Activated CD4-positive, CD25-positive, alpha-beta regulatory T cell treated with anti-CD3 and anti-CD28 coated beads, Interleukin-2, amount 50 U/mL, for 16 hours (primary cell): Measurements from ENCODE around the gene RIIAD1.
"Not testable (repeated sequence)": the region's sequence is repeated elsewhere in the genome, so short reads cannot be mapped to it uniquely, and the experiment has no call there.

Source experiments
- DNase-seq: peaks from one replicate; pipeline ENCODE4 v3.0.0-alpha.2; 2020; ENCODE audit warnings: low read depth, low spot score

RIIAD1 gene

DNA sequence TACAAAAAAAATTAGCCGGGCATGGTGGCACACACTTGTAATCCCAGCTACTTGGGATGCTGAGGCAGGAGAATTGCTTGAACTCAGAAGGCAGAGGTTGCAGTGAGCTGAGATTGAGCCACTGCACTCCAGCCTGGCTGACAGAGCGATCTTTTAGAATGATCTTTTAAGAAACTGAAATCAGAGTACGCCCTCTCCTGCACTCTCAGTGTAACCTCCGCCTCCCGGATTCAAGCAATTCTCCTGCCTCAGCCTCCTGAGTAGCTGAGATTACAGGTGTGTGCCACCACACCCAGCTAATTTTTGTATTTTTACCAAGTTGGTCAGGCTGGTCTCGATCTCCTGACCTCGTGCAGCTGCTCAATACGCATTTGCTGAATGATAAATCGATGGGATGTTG lies 12.7 kb downstream of the RIIAD1 start:
- not testable (repeated sequence) for DNase-seq

DNA sequence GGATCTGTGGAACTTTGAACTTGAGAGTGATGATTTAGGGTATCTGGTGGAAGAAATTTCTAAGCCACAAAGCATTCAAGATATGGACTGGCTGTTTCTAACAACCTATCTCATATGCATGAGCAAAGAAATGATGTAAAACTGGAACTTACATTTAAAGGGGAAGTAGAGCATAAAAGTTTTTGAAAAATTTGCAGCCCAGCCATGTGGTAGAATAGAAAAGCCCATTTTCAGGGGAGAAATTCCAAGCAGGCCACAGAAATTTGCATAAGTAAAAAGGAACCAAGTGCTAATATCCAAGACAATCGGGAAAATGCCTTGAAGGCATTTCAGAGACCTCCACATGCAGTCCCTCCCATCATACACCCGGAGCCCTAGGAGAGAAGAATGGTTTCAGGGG lies 15.7 kb downstream of the RIIAD1 start:
- DNase-seq = no peak

DNA sequence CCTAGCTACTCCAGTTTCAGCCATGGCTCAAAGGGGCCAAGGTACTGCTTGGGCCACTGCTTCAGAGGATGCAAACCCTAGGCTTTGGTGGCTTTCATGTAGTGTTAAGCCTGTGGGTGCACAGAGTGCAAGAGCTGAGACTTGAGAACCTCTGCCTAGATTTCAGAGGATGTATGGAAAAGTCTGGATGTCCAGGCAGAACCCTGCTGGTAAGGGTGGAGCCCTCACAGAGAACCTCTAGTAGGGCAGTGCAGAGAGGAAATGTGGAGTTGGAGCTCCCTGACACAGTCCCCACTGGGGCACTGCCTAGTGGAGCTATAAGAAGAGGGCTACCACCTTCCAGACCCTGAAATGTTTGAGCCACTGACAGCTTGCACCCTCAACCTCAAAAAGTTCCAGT lies 16.2 kb downstream of the RIIAD1 start:
- DNase-seq = no peak

DNA sequence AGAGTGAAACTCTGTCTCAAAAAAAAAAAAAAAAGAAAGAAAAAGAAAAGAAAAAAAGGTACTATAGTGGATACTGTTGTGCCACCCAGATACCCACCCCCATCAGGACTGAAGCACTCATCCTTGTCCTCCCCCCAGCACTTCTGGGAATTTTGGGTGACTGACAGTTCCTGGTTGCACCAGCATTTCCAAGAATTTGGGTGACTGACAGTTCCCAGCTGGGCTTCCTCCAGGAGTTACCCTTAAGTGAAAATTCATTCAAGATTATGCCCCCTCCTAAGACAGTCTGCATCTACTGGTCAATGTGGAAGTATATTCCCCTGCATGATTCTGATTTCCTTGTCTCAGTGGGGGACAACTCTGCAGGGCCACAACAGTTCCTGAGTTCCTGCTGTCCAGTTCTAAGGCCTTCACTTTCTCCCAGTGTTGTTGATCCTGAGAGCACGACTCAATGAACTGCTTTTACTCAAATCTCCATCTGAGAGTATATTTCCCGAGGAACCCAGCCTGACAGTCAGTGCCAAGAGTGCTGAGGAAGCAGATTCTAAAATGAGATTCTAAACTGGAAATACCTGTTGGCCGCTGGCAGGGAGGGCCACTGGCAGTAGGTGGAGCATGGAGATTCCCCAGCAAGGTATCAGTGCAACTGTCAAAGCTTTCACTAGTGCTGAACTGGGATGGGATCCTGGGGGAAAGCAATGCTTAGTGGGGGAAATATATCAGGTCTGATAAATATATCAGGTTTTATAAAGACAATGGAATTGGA lies 18.5 kb downstream of the RIIAD1 start:
- DNase-seq = no peak

DNA sequence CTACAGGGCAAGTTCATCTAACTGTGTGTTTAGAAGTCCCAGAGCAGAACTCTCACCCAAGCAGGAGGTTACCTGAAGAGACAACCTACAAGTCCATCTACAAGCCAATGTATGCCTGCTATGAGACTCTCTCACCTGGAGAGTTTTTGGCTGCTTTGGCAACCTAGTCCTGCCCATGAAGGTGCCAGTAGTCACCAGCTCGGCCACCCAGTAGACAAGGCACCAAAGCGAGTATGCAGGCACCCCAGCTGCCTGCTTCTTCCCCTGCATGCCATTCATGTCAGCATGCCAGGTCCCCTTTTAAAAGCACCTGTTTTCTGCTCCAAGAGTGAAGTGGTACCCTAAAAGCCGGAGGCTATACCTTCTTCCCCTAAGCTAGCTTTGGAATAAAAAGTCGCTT lies 20.2 kb downstream of the RIIAD1 start:
- DNase-seq = no peak

DNA sequence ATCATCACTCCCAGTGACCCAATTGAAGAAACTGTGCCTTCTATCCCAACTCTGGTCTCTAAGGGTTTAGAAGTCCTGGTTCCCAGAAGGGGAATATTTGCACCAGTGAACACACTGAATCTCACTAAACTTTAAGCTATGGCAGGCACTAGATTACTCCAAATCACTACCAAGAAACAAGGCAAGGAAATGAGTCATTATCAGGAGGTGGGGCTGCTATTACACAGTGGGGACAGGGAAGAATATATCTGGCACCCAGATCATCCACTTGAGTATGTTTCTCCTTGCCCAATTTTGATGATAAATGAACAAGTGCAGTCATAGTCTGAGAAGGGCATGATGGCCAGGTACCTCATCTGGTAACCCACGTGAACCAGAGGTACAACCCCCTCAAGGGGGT lies 35.0 kb downstream of the RIIAD1 start:
- DNase-seq = no peak

DNA sequence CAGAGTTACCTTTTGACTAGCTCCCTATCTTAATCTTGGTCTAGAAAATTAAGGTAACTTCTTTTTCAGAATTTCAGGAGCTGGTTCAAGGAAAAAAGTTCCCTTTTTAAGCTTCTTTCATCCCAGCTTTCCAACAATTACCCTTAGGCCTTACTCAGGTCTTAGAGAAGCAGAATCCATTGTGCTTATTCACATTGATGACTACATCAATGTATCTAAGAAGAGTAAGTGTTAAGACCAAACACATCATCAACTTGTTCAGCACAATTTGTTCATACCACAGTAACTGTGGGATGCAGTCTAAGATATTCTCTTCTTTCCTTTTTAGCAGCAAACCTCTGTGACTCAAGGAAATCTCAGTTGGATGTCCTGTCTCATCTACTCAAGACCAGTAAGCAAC lies 37.9 kb downstream of the RIIAD1 start:
- no peak for DNase-seq

DNA sequence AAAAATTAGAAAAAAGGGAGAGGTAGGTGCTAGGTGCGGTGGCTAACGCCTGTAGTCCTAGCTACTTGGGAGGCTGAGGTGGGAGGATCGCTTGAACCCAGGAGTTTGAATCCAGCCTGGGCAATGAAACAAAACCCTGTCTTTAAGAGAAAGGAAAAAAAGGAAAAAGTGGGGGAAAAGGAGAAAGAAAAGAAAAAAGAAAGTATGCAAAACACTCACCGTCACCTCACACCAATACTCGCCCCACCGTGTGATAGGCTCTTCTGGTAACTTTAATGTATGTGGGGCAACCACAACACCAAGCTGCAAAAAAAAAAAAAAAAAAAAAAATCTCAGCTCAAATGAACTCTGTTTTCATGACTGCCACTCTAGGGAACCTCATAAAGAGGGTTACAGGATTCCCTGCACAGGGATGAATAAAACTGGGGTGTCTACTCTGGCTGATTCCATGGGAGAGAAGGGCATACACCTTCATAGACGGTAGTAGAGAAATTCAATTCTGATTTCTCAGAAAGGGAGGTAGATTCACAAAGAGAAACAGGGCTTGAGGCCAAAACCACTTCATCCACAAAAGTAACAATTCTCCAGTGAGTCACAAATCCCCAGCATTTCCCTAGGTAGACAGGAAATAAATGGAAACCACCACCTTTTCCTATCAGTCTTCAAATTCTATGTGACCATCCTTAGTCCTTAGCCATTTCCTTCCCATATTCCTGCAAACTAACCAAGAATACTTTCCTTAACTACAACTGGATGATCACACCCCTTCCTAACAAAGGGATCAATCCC lies 39.5 kb downstream of the RIIAD1 start:
- no peak for DNase-seq

DNA sequence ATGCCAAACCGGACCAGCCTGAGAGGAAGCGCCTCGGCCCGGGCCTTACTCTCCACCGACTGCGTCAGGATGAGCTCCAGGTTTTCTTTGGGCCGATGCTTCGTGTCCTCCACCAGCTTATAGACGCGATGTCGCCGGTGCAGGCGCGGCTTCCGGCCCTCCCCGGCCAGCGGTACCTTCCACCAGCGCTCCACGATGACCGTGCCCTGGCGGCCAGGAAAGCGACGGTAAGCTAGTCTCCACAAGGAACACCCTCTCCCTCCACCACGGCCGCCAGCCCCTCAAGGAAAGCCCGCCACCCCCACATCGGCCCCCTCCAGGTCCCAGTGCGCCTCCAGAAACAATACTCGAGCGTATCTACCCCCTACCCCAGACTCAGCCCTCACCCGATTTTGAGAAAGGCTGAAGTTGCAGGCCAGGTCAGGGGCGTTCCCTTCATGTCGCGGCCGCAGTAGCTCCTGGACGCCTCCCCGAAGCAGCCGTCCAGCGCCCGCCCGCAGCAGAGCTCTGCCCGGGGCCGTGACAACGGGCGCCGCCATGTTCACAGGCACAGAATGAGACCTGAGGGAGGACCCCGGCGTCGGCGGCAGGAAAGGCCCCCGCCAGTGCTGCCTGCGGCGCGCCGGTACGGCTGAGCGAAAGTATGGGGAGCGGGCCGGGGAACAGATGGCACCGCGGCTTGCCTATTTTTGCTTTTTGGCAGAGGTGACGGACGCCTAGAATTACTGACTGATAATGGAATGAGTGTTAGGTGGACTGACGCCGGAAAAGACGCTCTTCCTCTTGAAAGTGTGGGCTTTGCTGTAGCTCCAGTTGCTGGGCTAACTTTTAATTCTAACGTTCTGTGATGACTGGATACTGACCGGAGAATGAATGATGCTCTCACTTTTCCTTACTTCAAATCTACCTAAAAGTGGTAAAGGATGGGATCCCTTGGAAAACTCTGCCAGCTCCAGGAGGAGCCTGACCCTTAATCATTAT lies 41.9 kb downstream of the RIIAD1 start, which contains the start of gene MRPL9:
MRPL9 (minus strand) TSS at position 556 of the 981 bp plus-strand sequence; CDS start at position 539, 17 bp downstream.
- DNase-seq = peak; percentile 72

DNA sequence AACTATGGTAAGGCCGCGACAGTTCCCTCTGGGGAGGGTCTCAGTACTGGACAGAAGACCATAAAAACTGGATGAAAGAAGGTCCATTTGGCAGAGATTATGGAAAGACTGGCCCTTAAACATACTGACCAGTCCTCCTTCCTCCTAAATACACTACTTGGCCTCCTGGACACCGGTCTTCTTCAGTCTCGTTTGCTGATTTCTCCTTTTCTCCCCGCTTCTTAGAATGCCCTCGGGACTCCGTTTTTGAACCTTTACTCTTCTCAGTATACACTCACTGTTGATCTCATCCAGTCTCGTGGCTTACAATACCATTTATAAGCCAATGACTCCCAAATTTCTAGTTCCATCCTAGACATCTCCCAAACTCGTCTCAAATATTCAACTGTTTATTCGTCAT lies 42.7 kb downstream of the RIIAD1 start:
- no peak for DNase-seq

DNA sequence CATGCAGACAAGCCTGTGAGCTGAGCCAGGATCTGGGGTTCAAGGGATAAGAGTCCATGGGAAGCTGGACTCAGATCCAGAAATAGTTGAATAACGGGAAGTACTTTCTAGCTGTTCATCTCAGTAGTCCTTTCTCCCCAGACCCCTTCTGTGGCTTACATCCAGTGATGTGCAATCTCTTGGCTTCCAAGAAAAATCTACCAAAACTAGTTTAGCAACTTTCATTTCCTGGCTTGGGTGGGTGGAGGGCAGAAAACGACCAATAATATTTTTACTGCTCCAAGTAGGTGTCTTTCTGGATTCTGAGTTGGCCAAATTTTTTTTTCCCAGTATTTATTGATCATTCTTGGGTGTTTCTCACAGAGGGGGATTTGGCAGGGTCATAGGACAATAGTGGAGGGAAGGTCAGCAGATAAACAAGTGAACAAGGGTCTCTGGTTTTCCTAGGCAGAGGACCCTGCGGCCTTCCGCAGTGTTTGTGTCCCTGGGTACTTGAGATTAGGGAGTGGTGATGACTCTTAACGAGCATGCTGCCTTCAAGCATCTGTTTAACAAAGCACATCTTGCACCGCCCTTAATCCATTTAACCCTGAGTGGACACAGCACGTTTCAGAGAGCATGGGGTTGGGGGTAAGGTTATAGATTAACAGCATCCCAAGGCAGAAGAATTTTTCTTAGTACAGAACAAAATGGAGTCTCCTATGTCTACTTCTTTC lies 47.2 kb downstream of the RIIAD1 start:
- not testable (repeated sequence) for DNase-seq

DNA sequence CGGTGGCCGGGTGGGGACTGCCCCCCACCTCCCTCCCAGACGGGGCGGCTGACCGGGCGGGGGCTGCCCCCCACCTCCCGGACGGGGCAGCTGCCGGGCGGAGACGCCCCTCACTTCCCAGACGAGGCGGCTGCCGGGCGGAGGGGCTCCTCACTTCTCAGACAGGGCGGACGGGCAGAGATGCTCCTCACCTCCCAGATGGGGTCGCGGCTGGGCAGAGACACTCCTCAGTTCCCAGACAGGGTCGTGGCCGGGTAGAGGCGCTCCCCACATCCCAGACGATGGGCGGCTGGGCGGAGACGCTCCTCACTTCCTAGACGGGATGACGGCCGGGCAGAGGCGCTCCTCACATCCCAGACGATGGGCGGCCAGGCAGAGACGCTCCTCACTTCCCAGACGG lies 47.9 kb downstream of the RIIAD1 start:
- DNase-seq = not testable (repeated sequence)

DNA sequence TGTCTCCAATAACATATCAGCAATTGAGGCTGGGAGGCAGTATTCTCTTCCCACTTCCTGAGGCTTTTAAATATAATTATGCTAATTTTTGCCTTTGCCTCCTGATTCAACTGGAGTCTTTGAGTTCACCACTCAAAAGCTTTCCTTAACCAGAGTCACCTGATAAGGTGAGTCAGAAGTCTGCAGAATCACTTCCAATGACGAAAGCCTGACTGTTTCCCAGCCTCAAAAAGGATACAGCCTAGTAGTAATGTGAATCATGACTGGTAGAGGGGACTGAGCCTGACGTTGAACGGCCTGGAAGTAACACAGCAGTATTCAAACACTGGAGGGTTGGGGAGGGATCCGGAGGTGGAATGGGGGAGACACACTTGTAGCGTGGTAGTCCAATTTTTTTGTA lies 52.4 kb downstream of the RIIAD1 start:
- DNase-seq = no peak

DNA sequence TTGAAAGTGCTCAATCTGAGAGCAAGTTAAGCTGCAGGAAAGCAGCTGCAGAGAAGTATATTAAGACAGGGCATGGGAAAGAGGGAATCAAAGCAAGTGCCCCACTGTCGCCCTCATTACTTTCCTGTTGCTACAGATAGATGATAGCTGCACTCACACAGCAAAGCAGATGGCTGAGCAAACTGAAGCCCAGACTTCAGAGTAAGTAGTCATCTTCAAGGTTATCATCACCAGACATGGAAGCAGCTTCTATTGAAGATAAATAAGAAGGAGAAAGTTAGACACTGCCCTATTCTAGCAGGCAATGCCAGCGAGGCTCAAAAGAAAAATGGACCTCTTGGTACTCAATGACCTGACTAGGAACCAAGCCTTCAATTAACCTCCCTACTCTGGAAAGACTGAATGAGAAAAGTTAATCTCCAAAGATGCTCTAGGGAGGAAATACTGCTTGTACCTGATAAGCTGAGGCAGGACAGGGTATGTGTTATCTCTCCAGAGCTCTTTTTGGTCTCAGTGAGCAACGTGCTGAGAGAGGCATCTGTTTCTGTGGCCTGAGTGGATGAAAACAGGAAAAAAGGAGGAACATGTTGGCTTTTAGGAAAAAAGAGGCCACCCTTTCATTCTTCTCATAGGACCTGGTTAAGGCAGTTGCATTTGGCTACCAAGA lies 53.1 kb downstream of the RIIAD1 start:
- no peak for DNase-seq

DNA sequence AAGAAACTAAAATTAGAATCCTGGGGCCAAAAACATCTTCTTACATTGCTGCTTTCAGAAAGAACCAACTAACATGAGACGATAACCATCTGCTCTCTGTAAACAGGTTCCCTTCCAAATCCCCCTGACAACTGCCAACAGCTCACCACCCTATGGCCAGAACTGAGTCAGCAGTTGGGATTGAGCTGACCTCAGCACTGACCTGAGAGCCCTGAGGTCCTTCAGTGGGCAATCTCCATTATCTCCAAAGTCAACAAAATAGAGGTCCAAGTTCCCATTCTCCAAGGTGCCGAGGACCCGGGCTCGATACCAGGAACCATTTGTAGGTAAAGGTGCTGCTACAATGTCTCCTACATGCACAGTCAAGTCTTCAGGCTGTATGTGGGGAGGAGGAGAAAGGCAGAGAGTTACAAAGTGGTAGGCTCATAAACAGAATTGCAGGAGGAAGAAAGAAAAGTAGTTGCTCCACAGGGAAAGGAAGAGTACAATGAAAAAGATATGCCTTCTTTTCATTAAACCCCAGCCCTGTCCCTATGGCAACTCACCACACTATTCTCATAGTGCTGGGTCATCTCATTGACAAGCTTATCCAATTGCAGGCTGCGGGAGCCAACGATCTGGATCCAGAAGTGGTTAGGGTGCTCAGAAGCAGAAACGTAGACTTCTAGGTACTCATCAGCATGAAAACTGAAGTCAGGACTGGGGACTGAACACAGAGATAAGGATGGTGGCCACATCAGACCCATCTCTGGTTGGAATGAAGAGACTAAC lies 54.8 kb downstream of the RIIAD1 start:
- DNase-seq = no peak

DNA sequence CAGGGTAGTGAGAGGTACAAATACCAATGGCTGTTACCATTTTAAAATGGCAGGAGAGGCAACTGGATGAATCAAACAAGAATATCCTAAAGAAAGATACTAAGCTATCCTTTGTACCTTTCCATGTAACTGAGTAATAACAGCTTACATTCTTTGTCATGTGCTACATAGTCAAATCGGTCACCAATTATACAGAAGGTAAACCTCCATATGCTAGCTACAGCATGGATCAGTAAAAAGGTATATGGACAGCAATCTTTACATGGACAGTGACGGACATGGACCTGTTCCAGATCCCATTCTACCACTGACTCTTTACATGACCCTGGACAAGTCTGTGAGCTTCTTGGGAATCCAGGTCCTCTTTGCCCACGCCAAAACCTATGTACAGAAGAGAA lies 55.3 kb downstream of the RIIAD1 start:
- no peak for DNase-seq

DNA sequence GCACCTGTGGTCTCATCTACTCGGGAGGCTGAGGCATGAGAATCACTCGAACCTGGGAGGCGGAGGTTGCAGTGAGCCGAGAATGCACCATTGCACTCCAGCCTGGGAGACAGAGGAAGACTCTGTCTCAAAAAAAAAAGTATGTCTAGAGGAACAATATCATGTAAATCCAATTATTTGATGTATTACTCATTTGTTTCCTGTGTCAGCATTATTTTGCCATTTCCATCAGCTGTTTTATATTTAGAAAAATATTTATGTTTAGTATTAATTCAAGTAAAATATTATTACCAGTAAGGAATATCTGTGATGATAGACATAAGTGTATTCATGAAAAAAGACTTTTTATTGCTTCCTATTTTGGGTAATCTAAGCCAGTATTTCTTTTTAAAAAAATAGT lies 56.0 kb downstream of the RIIAD1 start:
- no peak for DNase-seq
